IMR-90 (cell line): ENCODE data around the gene ETV7. TPM values are rescaled to one million over a fixed set of nuclear protein-coding genes. Genes with fewer than 3 reads are reported as not detected.

ENCODE experiments used
- ATAC-seq: fragments of 200-7000 bp; cut with Tn5 transposase; 2 replicates; pipeline ENCODE4 v1.9.1; 2020; ENCODE audit warnings: low read depth, mild to moderate bottlenecking, moderate library complexity
- BruUV-seq: library from RNA; stranded (reverse); fragments of 400-500 nt; replicated peaks from 2 replicates; lab custom pipeline; 2021; lab: Mats Ljungman, UMichigan
- CTCF ChIA-PET: fragments of 300-600 bp; formaldehyde crosslinking; extraction: SDS; loops from one replicate; lab custom pipeline; 2021; ENCODE audit warnings: antibody characterized with exemption; lab: Yijun Ruan, JAX
- POLR2A ChIA-PET: fragments of 300-600 bp; sonication (Branson Sonifier 250); formaldehyde crosslinking; loops from one replicate; lab custom pipeline; 2022; ENCODE audit warnings: antibody characterized with exemption; ENCODE audit not compliant: unreplicated experiment; lab: Charles Lee
- DNase-seq: peaks from one replicate; pipeline ENCODE4 v3.0.0; 2013
- H2AFZ ChIP-seq: replicated peaks from 2 replicates; pipeline ENCODE3; 2013; ENCODE audit warnings: low read length, mild to moderate bottlenecking; ENCODE audit not compliant: poor library complexity
- H2AK5ac ChIP-seq: 2 replicates; pipeline ENCODE4 v1.6.1; 2013; ENCODE audit warnings: low read depth, low read length, inconsistent platforms
- H2AK9ac ChIP-seq: replicated peaks from 2 replicates; pipeline ENCODE3; 2013; ENCODE audit warnings: mild to moderate bottlenecking, low read depth, low read length, moderate library complexity; ENCODE audit not compliant: poor library complexity
- H2BK120ac ChIP-seq: 2 replicates; pipeline ENCODE4 v1.6.1; 2013; ENCODE audit warnings: low read depth, low read length, inconsistent platforms
- H2BK15ac ChIP-seq: 3 replicates; pipeline ENCODE4 v1.6.1; 2013; ENCODE audit warnings: low read depth, low read length, inconsistent platforms
- H2BK20ac ChIP-seq: 2 replicates; pipeline ENCODE4 v1.6.1; 2013; ENCODE audit warnings: low read depth, mild to moderate bottlenecking, inconsistent platforms, low read length, moderate library complexity
- H2BK5ac ChIP-seq: 2 replicates; pipeline ENCODE4 v1.6.1; 2013; ENCODE audit warnings: mild to moderate bottlenecking, low read depth, low read length, inconsistent platforms; ENCODE audit not compliant: poor library complexity, severe bottlenecking
- H3K14ac ChIP-seq: replicated peaks from 2 replicates; pipeline ENCODE4 v1.6.1; 2013; ENCODE audit warnings: low read depth, low read length, inconsistent platforms
- H3K18ac ChIP-seq: 2 replicates; pipeline ENCODE4 v1.6.1; 2013; ENCODE audit warnings: low read depth, low read length, control low read depth
- H3K23ac ChIP-seq: 2 replicates; pipeline ENCODE4 v1.6.1; 2013; ENCODE audit warnings: low read depth, low read length, inconsistent platforms
- H3K27ac ChIP-seq: 2 replicates; pipeline ENCODE4 v1.5.1; 2013; ENCODE audit warnings: mild to moderate bottlenecking, control low read depth, low read length; ENCODE audit not compliant: insufficient read depth
- H3K27me3 ChIP-seq: 2 replicates; pipeline ENCODE4 v1.6.1; 2013; ENCODE audit warnings: low read length; ENCODE audit not compliant: control insufficient read depth, insufficient read depth
- H3K36me3 ChIP-seq: 2 replicates; pipeline ENCODE4 v1.6.1; 2013; ENCODE audit warnings: low read length, mixed read lengths; ENCODE audit not compliant: control insufficient read depth, insufficient read depth
- H3K4ac ChIP-seq: 2 replicates; pipeline ENCODE4 v1.6.1; 2013; ENCODE audit warnings: low read depth, low read length, inconsistent platforms
- H3K4me1 ChIP-seq: 2 replicates; pipeline ENCODE4 v1.6.1; 2013; ENCODE audit warnings: low read length, mixed read lengths; ENCODE audit not compliant: control insufficient read depth, insufficient read depth
- H3K4me2 ChIP-seq: 2 replicates; pipeline ENCODE4 v1.6.1; 2013; ENCODE audit warnings: low read depth, mild to moderate bottlenecking, control low read depth, low read length, moderate library complexity
- H3K4me3 ChIP-seq: 2 replicates; pipeline ENCODE4 v1.5.1; 2013; ENCODE audit warnings: low read depth, mild to moderate bottlenecking, control low read depth, low read length, moderate library complexity; ENCODE audit not compliant: insufficient read depth
- H3K56ac ChIP-seq: 2 replicates; pipeline ENCODE4 v1.6.1; 2013; ENCODE audit warnings: low read length, inconsistent platforms; ENCODE audit not compliant: insufficient read depth; ENCODE audit errors: extremely low read depth
- H3K79me1 ChIP-seq, 2 experiments: 2 replicates each; pipeline ENCODE4 v1.6.1; 2013; ENCODE audit warnings: low read length in 2 of 2, inconsistent platforms in 1 of 2, low read depth in 1 of 2
- H3K9ac ChIP-seq: 2 replicates; pipeline ENCODE4 v1.6.1; 2013; ENCODE audit warnings: low read depth, low read length, control low read depth
- H3K9me1 ChIP-seq: 2 replicates; pipeline ENCODE4 v1.6.1; 2013; ENCODE audit warnings: low read length, inconsistent platforms; ENCODE audit not compliant: insufficient read depth
- H3K9me3 ChIP-seq: 2 replicates; pipeline ENCODE4 v1.6.1; 2013; ENCODE audit warnings: low read length; ENCODE audit not compliant: control insufficient read depth, insufficient read depth
- H4K20me1 ChIP-seq: 2 replicates; pipeline ENCODE4 v1.6.1; 2013; ENCODE audit warnings: low read length, inconsistent platforms; ENCODE audit not compliant: insufficient read depth
- H4K5ac ChIP-seq: 2 replicates; pipeline ENCODE4 v1.6.1; 2013; ENCODE audit warnings: mild to moderate bottlenecking, low read depth, low read length, control low read depth
- H4K8ac ChIP-seq, 2 experiments: 2 replicates each; pipeline ENCODE4 v1.6.1; 2013; ENCODE audit warnings: low read depth in 2 of 2, low read length in 2 of 2, control low read depth in 1 of 2, inconsistent platforms in 1 of 2
- H4K91ac ChIP-seq: 2 replicates; pipeline ENCODE4 v1.6.1; 2013; ENCODE audit warnings: low read depth, low read length, inconsistent platforms; ENCODE audit not compliant: insufficient read depth
- BHLHE40 ChIP-seq: fragments of 150-350 bp; IDR thresholded peaks from 2 replicates; pipeline ENCODE4 v1.6.1; 2016; ENCODE audit warnings: mild to moderate bottlenecking, low read depth, low read length
- CEBPB ChIP-seq: IDR thresholded peaks from 2 replicates; pipeline ENCODE4 v1.6.1; 2012; ENCODE audit warnings: low read depth, low read length, improper control_type of control experiment
- FOS ChIP-seq: fragments of 150-350 bp; IDR thresholded peaks from 2 replicates; pipeline ENCODE4 v1.6.1; 2016; ENCODE audit warnings: low read depth, low read length
- MAFK ChIP-seq: IDR thresholded peaks from 2 replicates; pipeline ENCODE4 v1.6.1; 2012; ENCODE audit warnings: low read depth, low read length, improper control_type of control experiment
- MAZ ChIP-seq: IDR thresholded peaks from 2 replicates; pipeline ENCODE4 v1.6.1; 2012; ENCODE audit warnings: low read depth, mild to moderate bottlenecking, low read length, improper control_type of control experiment, moderate library complexity, borderline replicate concordance
- MXI1 ChIP-seq: IDR thresholded peaks from 2 replicates; pipeline ENCODE4 v1.6.1; 2012; ENCODE audit warnings: low read depth, mild to moderate bottlenecking, low read length, moderate library complexity, borderline replicate concordance
- NFE2L2 ChIP-seq: fragments of 150-350 bp; IDR thresholded peaks from 2 replicates; pipeline ENCODE4 v1.6.1; 2016; ENCODE audit warnings: low read depth, mild to moderate bottlenecking, low read length
- POLR2A ChIP-seq: IDR thresholded peaks from 2 replicates; pipeline ENCODE4 v1.6.1; 2012; ENCODE audit warnings: mild to moderate bottlenecking, low read depth, low read length
- RAD21 ChIP-seq: IDR thresholded peaks from 2 replicates; pipeline ENCODE4 v1.6.1; 2012; ENCODE audit warnings: low read length, improper control_type of control experiment
- RCOR1 ChIP-seq: IDR thresholded peaks from 2 replicates; pipeline ENCODE4 v1.6.1; 2012; ENCODE audit warnings: mild to moderate bottlenecking, low read length, improper control_type of control experiment; ENCODE audit not compliant: insufficient replicate concordance
- SMC3 ChIP-seq: fragments of 150-350 bp; IDR thresholded peaks from 2 replicates; pipeline ENCODE4 v1.6.1; 2016; ENCODE audit warnings: low read depth, mild to moderate bottlenecking, antibody characterized with exemption, low read length, moderate library complexity
- WGBS, 2 experiments: methylation state at CpG; one replicate each; pipeline versions ENCODE4 v1.1.5 to v1.1.7; 2013; ENCODE audit warnings: missing lambda C conversion rate in 2 of 2; ENCODE audit not compliant: insufficient read length in 1 of 2; ENCODE audit errors: extremely low coverage in 2 of 2; 5-methylcytosine and 5-hydroxymethylcytosine counted together
- dilution Hi-C: fragments of 300-500 bp; cut with HindIII; formaldehyde crosslinking; loops from one replicate; pipeline ENCODE4 v1.14.3; 2018; ENCODE audit warnings: low sequenced_read_pairs; ENCODE audit not compliant: unreplicated experiment
- in situ Hi-C: fragments of 300-500 bp; cut with MboI; formaldehyde crosslinking; loops from 3 replicates; pipeline ENCODE4 v1.14.3; 2019; ENCODE audit warnings: low sequenced_read_pairs, inconsistent platforms, mixed read lengths
- intact Hi-C: fragments of 100-400 bp; cut with micrococcal nuclease; formaldehyde crosslinking; loops from 2 replicates; pipeline ENCODE4 v1.10.0; 2022
- polyA plus RNA-seq, 3 experiments: library from polyadenylated mRNA; depleted of rRNA; stranded (reverse); fragments of >200 nt; gene quantifications; 2 replicates each; pipeline ENCODE4 v1.2.3, GENCODE V29; 2012; ENCODE audit warnings: low replicate concordance in 1 of 3
- total RNA-seq: library from RNA; depleted of rRNA; stranded (reverse); fragments of >200 nt; gene quantifications from 2 replicates; pipeline ENCODE4 v1.2.3, GENCODE V29; 2012
- TF ChIP-seq, protein P1 (sequence below): fragments of 150-350 bp; IDR thresholded peaks from 2 replicates; pipeline ENCODE4 v1.6.1; 2017; ENCODE audit warnings: mild to moderate bottlenecking, antibody characterized with exemption, low read length, low read depth
- TF ChIP-seq, protein P2 (sequence below): conservative IDR thresholded peaks from 2 replicates; pipeline ENCODE4 v1.5.1; 2012; ENCODE audit warnings: mild to moderate bottlenecking, low read depth, low read length, improper control_type of control experiment

The ETV7 gene
- total and polyA plus RNA-seq, 2 of the 4 experiments (the other 2 are of a cell fraction), result 0.17 to 0.18 TPM

DNA sequence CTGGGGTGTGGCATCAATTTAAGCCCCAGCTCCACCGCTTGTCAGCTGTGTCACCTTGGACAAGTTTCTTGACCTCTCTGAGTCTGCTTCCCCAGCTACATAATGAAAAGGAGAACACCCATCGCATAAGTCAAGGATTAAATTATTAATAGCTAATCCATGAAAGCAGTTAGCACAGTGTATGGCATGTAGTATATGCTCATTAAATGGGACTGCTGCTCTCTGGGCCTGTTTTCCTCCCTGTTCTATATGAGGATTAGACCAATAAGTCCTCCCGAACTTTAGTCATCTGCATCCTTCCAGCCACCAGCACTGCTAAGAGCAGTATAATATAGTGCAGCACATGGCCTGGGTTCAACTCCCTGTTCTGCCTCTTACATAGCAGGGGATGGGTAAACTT lies 19.7 kb downstream of the ETV7 start:
- DNase-seq (no peak), ATAC-seq (no peak)
- Histone ChIP-seq H4K5ac (no peak overlapping the region), H2BK5ac (no peak overlapping the region), H3K4me1 (peaks cover 3% of the 10 kb centered on the region), H3K4me2 (no peak overlapping the region), H2AK5ac (no peak overlapping the region), H3K9me1 (0 out of 2 replicates have a peak, but pooled peaks cover 3% of the 10 kb centered on the region), H3K18ac (no peak overlapping the region), H3K4me3 (no peak overlapping the region), H3K4ac (no peak overlapping the region; the same call in 1 of the 2 replicates), H2BK20ac (no peak overlapping the region), H3K14ac (no peak overlapping the region), H3K27me3 (peaks cover 11% of the 10 kb centered on the region), H4K91ac (no peak overlapping the region), H3K9ac (no peak overlapping the region), H3K27ac (no peak overlapping the region), H2AK9ac (no peak overlapping the region), H3K79me1 (no peaks in the 10 kb centered on the region), H4K20me1 (no peaks in the 10 kb centered on the region), H3K56ac (no peak overlapping the region), H2AFZ (no peak overlapping the region), H3K36me3 (no peaks in the 10 kb centered on the region), H3K23ac (no peak overlapping the region), H3K9me3 (no peaks in the 10 kb centered on the region), H2BK120ac (no peak overlapping the region), H4K8ac (no peak overlapping the region), H2BK15ac (no peak overlapping the region; the same call in 2 of the 3 replicates)
- ChIA-PET POLR2A (no interaction called here), CTCF (interaction anchor here (1.1 kb wide), 1 partner anchor 65 kb away, joined by 3 read pairs; no protein-coding TSS in a partner anchor)
- WGBS, 2 experiments, result no CpG with 5 or more reads among the region's 3 CpGs
- BruUV-seq, result no TSS peak
- in situ Hi-C loops (no loop called here), intact Hi-C loops (no loop called here), dilution Hi-C loops (no loop called here)
- TF ChIP-seq RCOR1 (no peak), MXI1 (no peak), SMC3 (no peak), MAFK (no peak), NFE2L2 (no peak), BHLHE40 (no peak), POLR2A (no peak), CEBPB (no peak), MAZ (no peak), RAD21 (no peak), FOS (no peak)
- TF ChIP-seq, protein P1, sequence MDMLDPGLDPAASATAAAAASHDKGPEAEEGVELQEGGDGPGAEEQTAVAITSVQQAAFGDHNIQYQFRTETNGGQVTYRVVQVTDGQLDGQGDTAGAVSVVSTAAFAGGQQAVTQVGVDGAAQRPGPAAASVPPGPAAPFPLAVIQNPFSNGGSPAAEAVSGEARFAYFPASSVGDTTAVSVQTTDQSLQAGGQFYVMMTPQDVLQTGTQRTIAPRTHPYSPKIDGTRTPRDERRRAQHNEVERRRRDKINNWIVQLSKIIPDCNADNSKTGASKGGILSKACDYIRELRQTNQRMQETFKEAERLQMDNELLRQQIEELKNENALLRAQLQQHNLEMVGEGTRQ, result no peak
- TF ChIP-seq, protein P2, sequence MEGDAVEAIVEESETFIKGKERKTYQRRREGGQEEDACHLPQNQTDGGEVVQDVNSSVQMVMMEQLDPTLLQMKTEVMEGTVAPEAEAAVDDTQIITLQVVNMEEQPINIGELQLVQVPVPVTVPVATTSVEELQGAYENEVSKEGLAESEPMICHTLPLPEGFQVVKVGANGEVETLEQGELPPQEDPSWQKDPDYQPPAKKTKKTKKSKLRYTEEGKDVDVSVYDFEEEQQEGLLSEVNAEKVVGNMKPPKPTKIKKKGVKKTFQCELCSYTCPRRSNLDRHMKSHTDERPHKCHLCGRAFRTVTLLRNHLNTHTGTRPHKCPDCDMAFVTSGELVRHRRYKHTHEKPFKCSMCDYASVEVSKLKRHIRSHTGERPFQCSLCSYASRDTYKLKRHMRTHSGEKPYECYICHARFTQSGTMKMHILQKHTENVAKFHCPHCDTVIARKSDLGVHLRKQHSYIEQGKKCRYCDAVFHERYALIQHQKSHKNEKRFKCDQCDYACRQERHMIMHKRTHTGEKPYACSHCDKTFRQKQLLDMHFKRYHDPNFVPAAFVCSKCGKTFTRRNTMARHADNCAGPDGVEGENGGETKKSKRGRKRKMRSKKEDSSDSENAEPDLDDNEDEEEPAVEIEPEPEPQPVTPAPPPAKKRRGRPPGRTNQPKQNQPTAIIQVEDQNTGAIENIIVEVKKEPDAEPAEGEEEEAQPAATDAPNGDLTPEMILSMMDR, result no peak
